Activated CD8-positive, alpha-beta T cell treated with anti-CD3 and anti-CD28 coated beads, Interleukin-2, amount 10 ng/mL, durations not matched to agents 7 days and 5 days (primary cell): ENCODE measurements around the gene KLK8. TPM values are rescaled to one million over a fixed set of nuclear protein-coding genes. Genes with fewer than 3 reads are reported as not detected.
"Not testable (repeated sequence)": the region's sequence is repeated elsewhere in the genome, so short reads cannot be mapped to it uniquely, and the experiment has no call there.

Experiments used
- ATAC-seq: fragments of 150-1000 bp; cut with Tn5 transposase; one replicate; pipeline ENCODE4 v1.10.0; 2021; ENCODE audit warnings: moderate library complexity
- CTCF ChIA-PET: fragments of 350-600 bp; sonication (Branson Sonifier 250); formaldehyde crosslinking; loops from one replicate; lab custom pipeline; 2021; ENCODE audit warnings: antibody characterized with exemption; lab: Charles Lee
- POLR2A ChIA-PET: fragments of 350-600 bp; sonication (Branson Sonifier 250); formaldehyde crosslinking; loops from one replicate; lab custom pipeline; 2021; ENCODE audit warnings: antibody characterized with exemption; lab: Charles Lee
- DNase-seq: peaks from one replicate; pipeline ENCODE4 v3.0.0-alpha.2; 2020
- H3K27ac Mint-ChIP-seq: one replicate; pipeline ENCODE4 v1.8.0; 2021; ENCODE audit warnings: mild to moderate bottlenecking, mixed read lengths
- H3K27me3 Mint-ChIP-seq: one replicate; pipeline ENCODE4 v1.8.0; 2021; ENCODE audit warnings: low read depth, mixed read lengths
- H3K36me3 Mint-ChIP-seq: one replicate; pipeline ENCODE4 v1.8.0; 2021; ENCODE audit warnings: low read depth, mixed read lengths
- H3K4me1 Mint-ChIP-seq: one replicate; pipeline ENCODE4 v1.8.0; 2021; ENCODE audit warnings: low read depth, mixed read lengths
- H3K4me3 Mint-ChIP-seq: one replicate; pipeline ENCODE4 v1.8.0; 2021; ENCODE audit warnings: mild to moderate bottlenecking, mixed read lengths
- H3K9me3 Mint-ChIP-seq: one replicate; pipeline ENCODE4 v1.8.0; 2022; ENCODE audit warnings: mixed read lengths; ENCODE audit not compliant: insufficient read depth
- total RNA-seq, 2 experiments: library from RNA; stranded (reverse); gene quantifications; one replicate each; pipeline ENCODE4 v1.2.3, GENCODE V29; 2021

Gene KLK8
- total RNA-seq, 2 experiments from 2014 or later = not detected

- no peak for ATAC-seq
- no peak overlapping the region for H3K27ac Mint-ChIP-seq
- no peaks in the 10 kb centered on the region for H3K4me1 Mint-ChIP-seq
- ChIA-PET POLR2A (interaction anchor here (0.7 kb wide), 1 partner anchor 41 kb away, joined by 3 read pairs; no protein-coding TSS in a partner anchor), CTCF (no interaction called here)
- H3K27me3 Mint-ChIP-seq = peaks cover 6% of the 10 kb centered on the region
- H3K4me3 Mint-ChIP-seq = no peak overlapping the region
- H3K36me3 Mint-ChIP-seq = no peaks in the 10 kb centered on the region
- DNase-seq = no peak
- no peaks in the 10 kb centered on the region for H3K9me3 Mint-ChIP-seq
Observed at GRCh38 chr19:51002089-51002532, 707 bp upstream of the KLK8 start.

DNA sequence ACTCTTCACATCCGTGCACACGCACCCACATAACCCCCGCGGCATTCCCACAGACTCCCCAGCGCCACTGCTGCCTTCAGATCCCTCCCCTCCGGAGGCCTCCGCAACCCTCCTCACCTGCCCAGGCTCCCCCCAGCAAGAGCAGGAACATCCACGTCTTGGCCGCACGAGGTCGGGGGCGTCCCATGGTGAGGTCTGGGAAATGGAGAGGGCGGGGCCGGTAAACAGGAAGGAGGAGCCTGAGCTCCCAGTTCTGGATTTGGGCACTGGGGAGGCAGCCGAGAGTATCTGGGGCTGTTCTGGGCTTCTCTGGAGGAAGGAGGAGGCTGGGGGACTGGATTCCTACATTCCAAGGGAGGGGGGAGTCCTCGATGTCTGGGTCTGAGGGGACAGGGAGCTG, 423 bp downstream of the KLK8 start:
- no peak overlapping the region for H3K27ac Mint-ChIP-seq
- no peak for ATAC-seq

GRCh38 chr19:51000426-51000825, 978 bp downstream of the KLK8 start:
- ATAC-seq = no peak
- Mint-ChIP-seq H3K4me3 (no peak overlapping the region), H3K27me3 (peaks cover 6% of the 10 kb centered on the region), H3K36me3 (no peaks in the 10 kb centered on the region), H3K4me1 (no peaks in the 10 kb centered on the region), H3K9me3 (no peaks in the 10 kb centered on the region), H3K27ac (no peak overlapping the region)
- DNase-seq = no peak
- ChIA-PET CTCF (no interaction called here), POLR2A (no interaction called here)

More for the DNA sequence above, 423 bp downstream of the KLK8 start:
- Mint-ChIP-seq H3K4me1 (no peaks in the 10 kb centered on the region), H3K27me3 (peaks cover 6% of the 10 kb centered on the region), H3K4me3 (no peak overlapping the region), H3K36me3 (no peaks in the 10 kb centered on the region), H3K9me3 (no peaks in the 10 kb centered on the region)
- CTCF ChIA-PET = no interaction called here
- POLR2A ChIA-PET = no interaction called here
- DNase-seq = no peak

DNA sequence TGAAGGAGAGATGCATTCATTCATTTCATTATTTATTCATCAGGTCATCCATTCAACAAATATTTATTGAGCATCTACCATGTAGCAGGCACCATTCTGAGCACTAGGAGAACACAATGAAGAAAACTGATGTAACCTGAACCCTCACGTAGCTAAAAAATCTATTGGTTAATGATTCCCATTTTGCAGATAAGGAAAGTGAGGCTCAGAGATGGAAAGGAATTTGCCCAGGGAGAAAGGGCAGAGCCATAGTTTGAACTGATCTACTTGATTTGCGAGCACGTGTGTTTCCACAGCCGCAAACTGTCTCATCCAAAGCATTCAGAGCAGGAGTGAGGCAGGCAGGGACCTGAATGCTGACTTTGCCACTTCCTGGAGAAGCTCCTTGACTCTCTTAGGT, 2.7 kb downstream of the KLK8 start:
- Mint-ChIP-seq H3K4me3 (no peak overlapping the region), H3K4me1 (no peaks in the 10 kb centered on the region), H3K9me3 (no peaks in the 10 kb centered on the region), H3K36me3 (no peaks in the 10 kb centered on the region), H3K27me3 (peaks cover 4% of the 10 kb centered on the region), H3K27ac (no peak overlapping the region)
- CTCF ChIA-PET = no interaction called here
- ATAC-seq (no peak), DNase-seq (no peak)
- POLR2A ChIA-PET = no interaction called here

DNA sequence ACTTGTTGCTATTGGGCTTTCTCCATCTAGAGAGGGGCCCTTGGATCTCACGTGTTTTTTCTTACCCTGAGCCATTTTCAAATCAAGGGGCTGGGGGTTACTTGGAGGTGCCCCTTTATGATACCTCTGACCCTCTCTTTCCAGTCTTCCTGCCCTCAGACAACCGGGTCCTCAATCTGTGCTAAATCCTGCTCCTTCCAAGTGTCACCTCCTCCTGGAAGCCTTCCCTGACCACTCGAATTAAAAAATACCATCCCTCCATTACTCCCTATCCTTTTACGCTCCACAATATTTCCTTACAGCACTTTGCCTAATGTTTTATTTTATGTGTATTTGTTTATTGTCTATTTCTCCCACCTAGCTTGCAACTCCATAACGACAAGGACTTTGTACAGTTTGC, 3.3 kb downstream of the KLK8 start:
- Mint-ChIP-seq H3K9me3 (no peaks in the 10 kb centered on the region), H3K27me3 (peaks cover 4% of the 10 kb centered on the region)

GRCh38 chr19:50994129-50994528, 7.3 kb downstream of the KLK8 start:
- H3K27me3 Mint-ChIP-seq = peaks cover 9% of the 10 kb centered on the region
- POLR2A ChIA-PET = no interaction called here
- H3K4me3 Mint-ChIP-seq = no peak overlapping the region
- H3K36me3 Mint-ChIP-seq = no peaks in the 10 kb centered on the region
- no peak overlapping the region for H3K27ac Mint-ChIP-seq
- CTCF ChIA-PET = no interaction called here
- no peaks in the 10 kb centered on the region for H3K9me3 Mint-ChIP-seq
- DNase-seq = no peak
- H3K4me1 Mint-ChIP-seq = no peaks in the 10 kb centered on the region
- ATAC-seq = no peak

More for the DNA sequence above, 3.3 kb downstream of the KLK8 start:
- ATAC-seq (no peak), DNase-seq (no peak)
- Mint-ChIP-seq H3K4me3 (no peak overlapping the region), H3K36me3 (no peaks in the 10 kb centered on the region), H3K4me1 (no peaks in the 10 kb centered on the region), H3K27ac (no peak overlapping the region)
- POLR2A ChIA-PET = no interaction called here
- CTCF ChIA-PET = no interaction called here

- CTCF ChIA-PET = no interaction called here
- ATAC-seq (no peak), DNase-seq (no peak)
- H3K27ac Mint-ChIP-seq = no peak overlapping the region
- H3K27me3 Mint-ChIP-seq = peaks cover 16% of the 10 kb centered on the region
- no peaks in the 10 kb centered on the region for H3K36me3 Mint-ChIP-seq
- POLR2A ChIA-PET = no interaction called here
- no peaks in the 10 kb centered on the region for H3K4me1 Mint-ChIP-seq
- no peaks in the 10 kb centered on the region for H3K9me3 Mint-ChIP-seq
- no peak overlapping the region for H3K4me3 Mint-ChIP-seq
Observed at GRCh38 chr19:50992666-50993035, 8.8 kb downstream of the KLK8 start.

- H3K27ac Mint-ChIP-seq, CTCF ChIA-PET, POLR2A ChIA-PET, H3K4me3 Mint-ChIP-seq, H3K36me3 Mint-ChIP-seq, DNase-seq, ATAC-seq, H3K9me3 Mint-ChIP-seq, H3K4me1 Mint-ChIP-seq: not testable (repeated sequence)
- H3K27me3 Mint-ChIP-seq = peaks cover 25% of the 10 kb centered on the region
Observed at GRCh38 chr19:50984416-50984815, 17.0 kb downstream of the KLK8 start.

DNA sequence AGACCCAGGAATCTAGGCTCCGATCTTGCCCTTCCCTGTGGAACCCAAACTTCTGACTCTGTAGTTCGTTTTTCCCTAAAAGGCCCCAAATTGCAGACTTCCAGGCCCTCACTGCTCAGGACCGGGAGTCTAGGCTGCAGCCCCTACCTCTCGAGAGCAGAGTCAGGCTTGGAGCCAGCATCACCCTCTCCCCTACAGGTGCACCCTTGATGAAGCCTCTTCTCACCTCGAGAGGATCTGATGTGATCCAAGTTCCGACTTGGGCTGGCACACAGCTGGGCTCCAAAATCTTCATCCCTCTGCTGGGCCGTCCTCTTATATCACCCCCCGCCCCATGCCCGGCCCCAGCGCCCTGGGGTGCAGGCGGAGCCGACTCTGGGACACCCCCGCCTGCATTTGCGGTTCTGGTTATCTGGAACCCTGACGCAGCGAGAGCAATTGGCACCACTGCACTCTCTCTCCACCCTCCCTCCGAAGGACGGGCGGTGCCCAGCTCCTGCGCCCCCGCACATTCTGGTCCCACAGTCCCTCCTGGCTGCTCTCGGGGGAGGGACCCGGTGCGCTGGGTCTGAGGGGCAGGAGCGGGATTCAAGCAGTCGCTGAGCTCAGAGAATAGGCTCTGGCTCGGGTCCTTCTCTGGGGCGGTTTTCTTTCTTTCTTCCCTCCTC, 17.6 kb downstream of the KLK8 start, which contains the start of gene KLK7:
KLK7 (minus strand) TSS at position 293 of the 668 bp plus-strand sequence. CDS start 1,518 bp downstream, outside the sequence.
- Mint-ChIP-seq H3K27ac (no peak within 1 kb of the TSS), H3K4me3 (no peak within 1 kb of the TSS), H3K36me3 (no peaks in the 10 kb centered on the region), H3K9me3 (no peaks in the 10 kb centered on the region), H3K27me3 (peaks cover 21% of the 10 kb centered on the region), H3K4me1 (no peaks in the 10 kb centered on the region)
- POLR2A ChIA-PET = no interaction called here
- CTCF ChIA-PET = no interaction called here
- DNase-seq (no peak), ATAC-seq (no peak)

- Mint-ChIP-seq H3K4me3 (no peak overlapping the region), H3K4me1 (no peaks in the 10 kb centered on the region), H3K36me3 (no peaks in the 10 kb centered on the region), H3K9me3 (no peaks in the 10 kb centered on the region), H3K27me3 (peaks cover 12% of the 10 kb centered on the region), H3K27ac (no peak overlapping the region)
- DNase-seq (no peak), ATAC-seq (no peak)
- ChIA-PET POLR2A (no interaction called here), CTCF (no interaction called here)
Observed at GRCh38 chr19:50982186-50982585, 19.2 kb downstream of the KLK8 start.

DNA sequence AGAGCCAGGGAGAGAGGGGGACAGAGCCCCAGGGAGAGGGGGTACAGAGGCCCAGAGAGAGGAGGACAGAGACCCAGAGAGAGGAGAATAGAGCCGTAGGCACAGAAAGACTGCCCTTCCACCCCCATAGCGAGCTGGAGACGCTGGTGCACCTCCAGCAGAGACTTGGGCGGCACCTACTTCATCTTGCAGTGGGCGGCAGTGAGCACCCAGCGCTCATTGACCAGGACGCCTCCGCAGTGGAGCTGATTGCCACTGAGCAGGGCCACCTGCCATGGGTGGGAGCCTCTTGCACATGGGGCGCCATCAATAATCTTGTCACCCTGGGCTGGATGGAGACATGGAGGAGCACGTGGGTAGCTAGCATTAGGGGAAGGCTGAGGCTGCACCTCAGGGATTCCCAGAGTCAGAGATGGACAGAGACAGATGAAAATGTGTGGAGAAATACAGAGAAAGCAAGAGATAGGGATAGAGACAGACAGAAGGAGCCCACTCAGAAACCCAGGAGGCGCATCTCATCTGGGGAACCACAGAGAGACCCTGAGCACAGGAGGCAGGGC, 19.7 kb downstream of the KLK8 start:
- Mint-ChIP-seq H3K27ac (no peak overlapping the region), H3K4me1 (no peaks in the 10 kb centered on the region), H3K4me3 (no peak overlapping the region), H3K27me3 (peaks cover 12% of the 10 kb centered on the region), H3K36me3 (no peaks in the 10 kb centered on the region), H3K9me3 (no peaks in the 10 kb centered on the region)
- ATAC-seq = no peak
- DNase-seq = no peak
- ChIA-PET CTCF (no interaction called here), POLR2A (no interaction called here)

DNA sequence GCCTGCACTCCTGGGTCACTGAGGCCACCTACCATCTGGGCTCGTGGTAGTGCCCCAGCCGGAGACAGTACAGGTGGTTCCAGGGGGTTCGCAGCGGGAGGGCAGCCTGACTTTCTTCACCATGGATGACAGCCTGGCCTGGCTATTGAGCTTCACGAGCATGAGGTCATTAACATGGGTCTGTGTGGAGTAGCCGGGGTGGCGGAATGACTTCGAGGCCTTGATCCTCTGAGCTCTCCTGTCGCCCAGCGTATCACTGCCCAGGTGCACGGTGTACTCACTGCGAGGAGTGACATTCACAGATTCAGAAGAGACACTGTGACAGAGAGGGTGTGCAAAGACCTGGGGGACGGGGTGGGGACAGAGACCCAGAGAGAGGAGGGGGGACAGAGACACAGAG, 21.2 kb downstream of the KLK8 start:
- ChIA-PET CTCF (no interaction called here), POLR2A (no interaction called here)
- H3K36me3 Mint-ChIP-seq = no peaks in the 10 kb centered on the region
- H3K4me3 Mint-ChIP-seq = no peak overlapping the region
- H3K9me3 Mint-ChIP-seq = no peaks in the 10 kb centered on the region
- peaks cover 13% of the 10 kb centered on the region for H3K27me3 Mint-ChIP-seq
- H3K4me1 Mint-ChIP-seq = no peaks in the 10 kb centered on the region
- no peak for DNase-seq
- no peak overlapping the region for H3K27ac Mint-ChIP-seq
- ATAC-seq = no peak
